GM19035 (cell line): ENCODE measurements around the gene MS4A13.
"Not testable (repeated sequence)": the region's sequence is repeated elsewhere in the genome, so short reads cannot be mapped to it uniquely, and the experiment has no call there.

Experiments used
- ATAC-seq: cut with Tn5 transposase; IDR thresholded peaks from one replicate; pipeline ENCODE4 v1.9.1; 2021; ENCODE audit not compliant: unreplicated experiment

The MS4A13 gene

GRCh38 chr11:60530454-60531100, 15.4 kb downstream of the MS4A13 start:
- ATAC-seq: no peak

GRCh38 chr11:60532383-60532782, 17.2 kb downstream of the MS4A13 start:
- not testable (repeated sequence) for ATAC-seq

- not testable (repeated sequence) for ATAC-seq
Observed at GRCh38 chr11:60538627-60539026, 23.4 kb downstream of the MS4A13 start.

- no peak for ATAC-seq
Observed at GRCh38 chr11:60544077-60544476, 28.9 kb downstream of the MS4A13 start.

- no peak for ATAC-seq
Observed at GRCh38 chr11:60561254-60561653, 46.1 kb downstream of the MS4A13 start.

- peak; percentile 80 for ATAC-seq
Observed at GRCh38 chr11:60563553-60564235, 48.5 kb downstream of the MS4A13 start.

GRCh38 chr11:60566776-60567175, 51.6 kb downstream of the MS4A13 start:
- no peak for ATAC-seq

GRCh38 chr11:60570970-60571369, 55.8 kb downstream of the MS4A13 start:
- ATAC-seq: peak; percentile 60

- ATAC-seq: no peak
Observed at GRCh38 chr11:60589611-60590010, 74.4 kb downstream of the MS4A13 start.
